GM06990 (cell line): ENCODE measurements around the gene TMEM186.
"Not testable (repeated sequence)": the region's sequence is repeated elsewhere in the genome, so short reads cannot be mapped to it uniquely, and the experiment has no call there.

ENCODE experiments used
- DNase-seq: peaks from one replicate; pipeline ENCODE4 v3.0.0-alpha.2; 2011; ENCODE audit not compliant: insufficient read length; ENCODE audit errors: extremely low read depth
- H3K27me3 ChIP-seq: replicated peaks from 2 replicates; pipeline ENCODE4 v1.6.0; 2011; ENCODE audit warnings: low read length; ENCODE audit not compliant: control insufficient read depth, insufficient read depth
- H3K36me3 ChIP-seq: 2 replicates; pipeline ENCODE4 v1.5.1; 2011; ENCODE audit warnings: low read length; ENCODE audit not compliant: control insufficient read depth, insufficient read depth
- H3K4me3 ChIP-seq: replicated peaks from 2 replicates; pipeline ENCODE4 v1.5.1; 2011; ENCODE audit warnings: low read depth, mild to moderate bottlenecking, control low read depth, low read length
- TF ChIP-seq, protein P1 (sequence below): IDR thresholded peaks from 2 replicates; pipeline ENCODE4 v1.5.1; 2011; ENCODE audit warnings: low read length, control low read depth, mild to moderate bottlenecking, inconsistent platforms; ENCODE audit not compliant: insufficient read depth, poor library complexity, severe bottlenecking

TMEM186 gene

DNA sequence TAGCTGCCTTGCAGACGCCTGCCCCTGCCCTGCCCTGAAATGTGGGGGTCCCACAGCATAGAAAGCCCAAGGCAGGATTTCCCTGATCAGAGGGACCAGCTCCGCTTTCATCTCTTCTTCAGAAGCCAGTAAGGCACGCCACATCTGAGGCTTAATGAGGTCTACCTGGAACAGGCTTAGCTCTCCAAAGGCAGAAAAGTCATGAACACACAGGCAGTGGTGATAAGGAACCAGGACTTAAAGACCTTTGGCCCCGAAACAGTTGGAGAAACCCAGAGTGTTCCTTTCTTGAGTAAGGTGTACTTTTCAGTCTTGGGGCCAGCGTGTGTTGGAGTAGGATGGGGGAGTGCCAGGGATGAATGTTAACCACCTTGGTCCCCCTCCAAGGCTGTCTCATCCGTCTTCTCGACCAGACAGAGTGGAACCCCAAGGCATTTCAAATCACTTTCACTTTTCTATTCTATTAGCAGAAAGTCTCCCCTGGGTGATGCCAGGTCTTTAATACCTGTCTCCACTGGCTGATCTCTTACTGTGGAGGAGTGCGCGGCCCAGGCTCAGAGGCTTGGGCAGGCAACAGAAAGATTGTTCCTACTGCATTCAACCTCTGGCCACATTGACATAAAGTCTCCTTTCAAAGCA lies 43.9 kb downstream of the TMEM186 start:
- no peak for DNase-seq
- TF ChIP-seq, protein P1, sequence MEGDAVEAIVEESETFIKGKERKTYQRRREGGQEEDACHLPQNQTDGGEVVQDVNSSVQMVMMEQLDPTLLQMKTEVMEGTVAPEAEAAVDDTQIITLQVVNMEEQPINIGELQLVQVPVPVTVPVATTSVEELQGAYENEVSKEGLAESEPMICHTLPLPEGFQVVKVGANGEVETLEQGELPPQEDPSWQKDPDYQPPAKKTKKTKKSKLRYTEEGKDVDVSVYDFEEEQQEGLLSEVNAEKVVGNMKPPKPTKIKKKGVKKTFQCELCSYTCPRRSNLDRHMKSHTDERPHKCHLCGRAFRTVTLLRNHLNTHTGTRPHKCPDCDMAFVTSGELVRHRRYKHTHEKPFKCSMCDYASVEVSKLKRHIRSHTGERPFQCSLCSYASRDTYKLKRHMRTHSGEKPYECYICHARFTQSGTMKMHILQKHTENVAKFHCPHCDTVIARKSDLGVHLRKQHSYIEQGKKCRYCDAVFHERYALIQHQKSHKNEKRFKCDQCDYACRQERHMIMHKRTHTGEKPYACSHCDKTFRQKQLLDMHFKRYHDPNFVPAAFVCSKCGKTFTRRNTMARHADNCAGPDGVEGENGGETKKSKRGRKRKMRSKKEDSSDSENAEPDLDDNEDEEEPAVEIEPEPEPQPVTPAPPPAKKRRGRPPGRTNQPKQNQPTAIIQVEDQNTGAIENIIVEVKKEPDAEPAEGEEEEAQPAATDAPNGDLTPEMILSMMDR, result no peak
- no peaks in the 10 kb centered on the region for H3K36me3 ChIP-seq
- H3K27me3 ChIP-seq, result no peaks in the 10 kb centered on the region
- H3K4me3 ChIP-seq, result no peak overlapping the region

DNA sequence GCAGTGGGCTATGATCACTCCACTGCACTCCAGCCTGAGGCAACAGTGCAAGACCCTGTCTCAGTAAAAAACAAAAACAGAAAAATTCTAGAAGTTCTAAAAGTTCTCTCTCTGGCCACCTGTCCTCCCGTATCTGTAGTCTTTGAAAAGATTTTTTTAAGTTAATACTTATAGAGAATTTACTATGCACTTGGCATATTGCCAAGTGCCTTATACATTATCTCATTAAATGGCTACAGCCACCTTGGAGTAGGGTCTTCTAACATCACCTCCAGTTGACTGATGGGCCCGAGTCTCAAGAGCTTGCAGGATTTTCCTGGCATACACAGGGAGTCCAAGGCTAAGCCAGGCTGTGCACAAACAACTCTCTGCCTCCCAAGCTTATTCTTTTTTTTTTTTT lies 44.7 kb downstream of the TMEM186 start:
- TF ChIP-seq, protein P1, result no peak
- H3K4me3 ChIP-seq, result no peak overlapping the region
- H3K36me3 ChIP-seq, result no peaks in the 10 kb centered on the region
- DNase-seq, result no peak
- H3K27me3 ChIP-seq, result no peaks in the 10 kb centered on the region

GRCh38 chr16:8751481-8752311 lies 45.7 kb downstream of the TMEM186 start:
- no peak overlapping the region for H3K4me3 ChIP-seq
- H3K36me3 ChIP-seq, result no peaks in the 10 kb centered on the region
- TF ChIP-seq, protein P1, result no peak
- DNase-seq, result no peak
- no peaks in the 10 kb centered on the region for H3K27me3 ChIP-seq

- H3K4me3 ChIP-seq, H3K27me3 ChIP-seq, DNase-seq, H3K36me3 ChIP-seq: not testable (repeated sequence)
These were observed 48.5 kb downstream of the TMEM186 start for GRCh38 chr16:8748944-8749343.
